Upper lobe of left lung (tissue), 6 donors: Measurements from ENCODE around the gene VAPB. TPM values are rescaled to one million over a fixed set of nuclear protein-coding genes. Genes with fewer than 3 reads are reported as not detected.

Experiments
- ATAC-seq, 2 donors: fragments of 200-7000 bp; cut with Tn5 transposase; one replicate each; pipeline ENCODE4 v1.9.1; 2022; ENCODE audit warnings: mild to moderate bottlenecking in 2 of 2, moderate library complexity in 2 of 2; ENCODE audit not compliant: low FRiP score in 2 of 2
- DNase-seq, 2 donors: peaks; one replicate each; pipeline ENCODE4 v3.0.0-alpha.2; 2019 to 2020
- H3K27ac ChIP-seq, 4 donors: fragments of 200-600 bp; sonication (generic); one replicate each; pipeline ENCODE4 v1.5.1; 2016 to 2019
- H3K27me3 ChIP-seq, 4 donors: fragments of 200-600 bp; sonication (generic); one replicate each; pipeline ENCODE4 v1.5.1; 2017 to 2019
- H3K36me3 ChIP-seq, 4 donors: fragments of 200-600 bp; sonication (generic); one replicate each; pipeline ENCODE4 v1.5.1; 2016 to 2019
- H3K4me1 ChIP-seq, 4 donors: fragments of 200-600 bp; sonication (generic); one replicate each; pipeline ENCODE4 v1.5.1; 2018 to 2019
- H3K4me3 ChIP-seq, 4 donors: fragments of 200-600 bp; sonication (generic); one replicate each; pipeline ENCODE4 v1.5.1; 2017 to 2019; ENCODE audit warnings: mild to moderate bottlenecking in 2 of 4, moderate library complexity in 1 of 4
- H3K9me3 ChIP-seq, 4 donors: fragments of 200-600 bp; sonication (generic); one replicate each; pipeline ENCODE4 v1.5.1; 2018 to 2019
- CTCF ChIP-seq, 6 experiments: fragments of 450-650 bp in 4 of 6; fragments of 200-600 bp in 2 of 6; sonication (generic) in 2 of 6; IDR thresholded peaks; one replicate each; pipeline ENCODE4 v1.5.1; 2016 to 2019; ENCODE audit warnings: antibody characterized with exemption in 6 of 6
- EP300 ChIP-seq, 4 donors: sonication (generic); formaldehyde crosslinking; IDR thresholded peaks; one replicate each; pipeline ENCODE4 v1.5.1; 2017; ENCODE audit warnings: antibody characterized with exemption in 4 of 4, control low read depth in 2 of 4
- POLR2A ChIP-seq, 4 donors: fragments of 450-650 bp; IDR thresholded peaks; one replicate each; pipeline ENCODE4 v1.5.1; 2016 to 2017; ENCODE audit warnings: antibody characterized with exemption in 4 of 4, mild to moderate bottlenecking in 2 of 4
- POLR2AphosphoS5 ChIP-seq, 2 donors: sonication (generic); formaldehyde crosslinking; IDR thresholded peaks; one replicate each; pipeline ENCODE4 v1.5.1; 2017; ENCODE audit warnings: antibody characterized with exemption in 2 of 2
- WGBS, 2 donors: methylation state at CpG; one replicate each; pipeline ENCODE4 v1.1.5; 2017 to 2018; 5-methylcytosine and 5-hydroxymethylcytosine counted together
- total RNA-seq, 6 donors: library from RNA; depleted of rRNA in 4 of 6; stranded (reverse); fragments of >200 nt in 4 of 6; gene quantifications; one replicate each; pipeline versions ENCODE4 v1.1.0 to v1.2.1, GENCODE V29; 2016 to 2021
- donor health status: DM: no; HTN: no; CAD: no; lungs with moderate emphysema.
- donor health status: DM: no; HTN: yes; CAD: no; lungs with severe emphysema.

VAPB gene
- total RNA-seq, 6 donors from 2014 or later = 13.8 to 48.2 (median 33.7) TPM

GRCh38 chr20:58434326-58434725 is 45.3 kb downstream of the VAPB start:
- no peak for ATAC-seq
- Histone ChIP-seq H3K4me3 (no peak overlapping the region), H3K27me3 (no peaks in the 10 kb centered on the region), H3K4me1 (peaks cover 14 to 24% (median 18%) of the 10 kb centered on the region in 4 donors), H3K36me3 (peaks cover 0 to 15% (median 0%) of the 10 kb centered on the region in 4 donors), H3K27ac (no peak overlapping the region), H3K9me3 (no peaks in the 10 kb centered on the region)
- DNase-seq = no peak
- no peak for TF ChIP-seq EP300 (IDR thresholded peaks at IDR 0.05)
- WGBS, 2 donors = 87 to 88% methylated on average over 5 of the region's 5 CpGs

GRCh38 chr20:58435237-58435636 is 46.2 kb downstream of the VAPB start:
- H3K27ac ChIP-seq = no peak overlapping the region
- TF ChIP-seq POLR2A (IDR thresholded peaks at IDR 0.05) (no peak), EP300 (IDR thresholded peaks at IDR 0.05) (no peak), POLR2AphosphoS5 (IDR thresholded peaks at IDR 0.05) (no peak), CTCF (IDR thresholded peaks at IDR 0.05) (no peak)
- H3K27me3 ChIP-seq = no peaks in the 10 kb centered on the region
- H3K4me1 ChIP-seq = peaks cover 14 to 27% (median 18%) of the 10 kb centered on the region in 4 donors
- no peak for DNase-seq
- no peak for ATAC-seq
- H3K4me3 ChIP-seq = no peak overlapping the region
- no peaks in the 10 kb centered on the region for H3K9me3 ChIP-seq
- 83 to 94% methylated on average over 3 to 6 of the region's 6 CpGs for WGBS, 2 donors
- peaks cover 0 to 19% (median 0%) of the 10 kb centered on the region in 4 donors for H3K36me3 ChIP-seq

GRCh38 chr20:58436868-58437645 is 48.0 kb downstream of the VAPB start:
- Histone ChIP-seq H3K4me3 (no peak overlapping the region), H3K27ac (no peak overlapping the region), H3K4me1 (peaks cover 7 to 18% (median 13%) of the 10 kb centered on the region in 4 donors), H3K36me3 (peaks cover 0 to 30% (median 0%) of the 10 kb centered on the region in 4 donors), H3K9me3 (no peaks in the 10 kb centered on the region), H3K27me3 (no peaks in the 10 kb centered on the region)
- DNase-seq (no peak), ATAC-seq (no peak)
- WGBS, 2 donors = 95 to 99% methylated on average over 5 of the region's 5 CpGs
- no peak for TF ChIP-seq POLR2A (IDR thresholded peaks at IDR 0.05)
- TF ChIP-seq POLR2AphosphoS5 (IDR thresholded peaks at IDR 0.05) = no peak
- no peak for TF ChIP-seq EP300 (IDR thresholded peaks at IDR 0.05)
- TF ChIP-seq CTCF (IDR thresholded peaks at IDR 0.05) = no peak

GRCh38 chr20:58438970-58439808 is 50.2 kb downstream of the VAPB start:
- H3K36me3 ChIP-seq = peaks cover 4 to 36% (median 5%) of the 10 kb centered on the region in 4 donors
- no peaks in the 10 kb centered on the region for H3K9me3 ChIP-seq
- H3K27me3 ChIP-seq = no peaks in the 10 kb centered on the region
- no peak overlapping the region for H3K27ac ChIP-seq
- TF ChIP-seq POLR2A (IDR thresholded peaks at IDR 0.05) = no peak
- no peak for TF ChIP-seq EP300 (IDR thresholded peaks at IDR 0.05)
- TF ChIP-seq CTCF (IDR thresholded peaks at IDR 0.05) = no peak
- no peak for TF ChIP-seq POLR2AphosphoS5 (IDR thresholded peaks at IDR 0.05)
- H3K4me3 ChIP-seq = no peak overlapping the region
- 78 to 82% methylated on average over 5 of the region's 5 CpGs for WGBS, 2 donors
- H3K4me1 ChIP-seq = peaks cover 0 to 6% (median 0%) of the 10 kb centered on the region in 4 donors
- no peak for DNase-seq
- ATAC-seq = no peak
